ENCODE results near the gene HLA-C.

- TF ChIP-seq POLR2AphosphoS5 (IDR thresholded peaks at IDR 0.05), result no peak
- TF ChIP-seq CTCF (IDR thresholded peaks at IDR 0.05), result no peak
- TF ChIP-seq POLR2A (IDR thresholded peaks at IDR 0.05), result no peak
These were observed 36.4 kb upstream of the HLA-C start for GRCh38 chr6:31308050-31308844.
